Prostate gland (tissue), 2 donors: ENCODE results near the gene AKNA. TPM values are rescaled to one million over a fixed set of nuclear protein-coding genes. Genes with fewer than 3 reads are reported as not detected.
"Not testable (repeated sequence)": the region's sequence is repeated elsewhere in the genome, so short reads cannot be mapped to it uniquely, and the experiment has no call there.

ENCODE experiments used
- DNase-seq: peaks from one replicate; pipeline ENCODE4 v3.0.0-alpha.2; 2019; ENCODE audit warnings: low spot score
- H3K27ac ChIP-seq, 2 donors: fragments of 200-600 bp; sonication (generic); 2 replicates each; pipeline ENCODE4 v1.5.1; 2017 to 2019
- H3K27me3 ChIP-seq: fragments of 200-600 bp; sonication (generic); replicated peaks from 2 replicates; pipeline ENCODE4 v1.5.1; 2019; ENCODE audit not compliant: insufficient read depth
- H3K36me3 ChIP-seq, 2 donors: fragments of 200-600 bp; sonication (generic); 1 replicate in 1 of 2; 2 replicates in 1 of 2; pipeline versions ENCODE4 v1.5.1 to v1.8.1; 2017 to 2019
- H3K4me1 ChIP-seq: fragments of 200-600 bp; sonication (generic); replicated peaks from 2 replicates; pipeline ENCODE4 v1.5.1; 2019
- H3K4me3 ChIP-seq, 2 donors: fragments of 200-600 bp; sonication (generic); 2 replicates each; pipeline ENCODE4 v1.5.1; 2017 to 2019
- H3K9me3 ChIP-seq: fragments of 200-600 bp; sonication (generic); 2 replicates; pipeline ENCODE4 v1.5.1; 2017
- POLR2A ChIP-seq: fragments of 450-650 bp; IDR thresholded peaks from one replicate; pipeline ENCODE4 v1.6.1; 2016; ENCODE audit warnings: antibody characterized with exemption, mild to moderate bottlenecking
- POLR2AphosphoS5 ChIP-seq: sonication (generic); formaldehyde crosslinking; IDR thresholded peaks from one replicate; pipeline ENCODE4 v1.6.1; 2017; ENCODE audit warnings: antibody characterized with exemption
- WGBS: methylation state at CpG from one replicate; pipeline ENCODE4 v1.1.5; 2018; 5-methylcytosine and 5-hydroxymethylcytosine counted together
- intact Hi-C: fragments of 100-400 bp; cut with DNase I; formaldehyde crosslinking; loops from one replicate; pipeline ENCODE4 v1.14.2; 2022
- total RNA-seq, 2 donors: library from RNA; depleted of rRNA; stranded (reverse); fragments of >200 nt; gene quantifications; one replicate each; pipeline ENCODE4 v1.1.0, GENCODE V29; 2016
- TF ChIP-seq, protein P1 (sequence below), 4 experiments: fragments of 200-600 bp in 2 of 4; fragments of 450-650 bp in 2 of 4; sonication (generic) in 2 of 4; IDR thresholded peaks; 1 replicate in 3 of 4; 2 replicates in 1 of 4; pipeline ENCODE4 v1.5.1; 2016 to 2019; ENCODE audit warnings: antibody characterized with exemption in 4 of 4, mild to moderate bottlenecking in 2 of 4, moderate library complexity in 2 of 4

The AKNA gene
- total RNA-seq, 2 donors from 2014 or later, result 20.5 to 30.1 TPM

DNA sequence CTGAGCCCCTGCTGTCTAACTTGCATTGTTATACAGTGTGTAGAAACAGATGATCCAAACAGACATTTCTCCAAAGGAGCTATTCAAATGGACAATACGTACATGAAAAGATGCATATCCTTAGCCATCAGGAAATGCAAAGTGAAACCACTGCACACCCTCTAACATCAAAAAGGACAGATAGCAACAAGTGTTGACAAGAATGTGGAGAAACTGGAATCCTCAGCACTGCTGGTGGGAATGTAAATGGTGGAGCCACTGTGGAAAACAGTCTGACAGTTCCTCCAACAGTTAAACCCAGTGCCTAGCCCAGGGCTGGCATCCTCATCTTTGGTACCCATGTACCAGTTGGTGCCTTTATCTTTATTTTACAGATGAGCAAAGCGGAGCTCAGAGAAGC lies 49.6 kb downstream of the AKNA start:
- Histone ChIP-seq H3K9me3 (no peaks in the 10 kb centered on the region), H3K36me3 (peaks cover 4 to 18% of the 10 kb centered on the region in 2 donors), H3K27me3 (no peaks in the 10 kb centered on the region), H3K4me3 (no peak overlapping the region), H3K27ac (no peak overlapping the region), H3K4me1 (no peaks in the 10 kb centered on the region)
- intact Hi-C loops, result no loop called here
- TF ChIP-seq, protein P1, sequence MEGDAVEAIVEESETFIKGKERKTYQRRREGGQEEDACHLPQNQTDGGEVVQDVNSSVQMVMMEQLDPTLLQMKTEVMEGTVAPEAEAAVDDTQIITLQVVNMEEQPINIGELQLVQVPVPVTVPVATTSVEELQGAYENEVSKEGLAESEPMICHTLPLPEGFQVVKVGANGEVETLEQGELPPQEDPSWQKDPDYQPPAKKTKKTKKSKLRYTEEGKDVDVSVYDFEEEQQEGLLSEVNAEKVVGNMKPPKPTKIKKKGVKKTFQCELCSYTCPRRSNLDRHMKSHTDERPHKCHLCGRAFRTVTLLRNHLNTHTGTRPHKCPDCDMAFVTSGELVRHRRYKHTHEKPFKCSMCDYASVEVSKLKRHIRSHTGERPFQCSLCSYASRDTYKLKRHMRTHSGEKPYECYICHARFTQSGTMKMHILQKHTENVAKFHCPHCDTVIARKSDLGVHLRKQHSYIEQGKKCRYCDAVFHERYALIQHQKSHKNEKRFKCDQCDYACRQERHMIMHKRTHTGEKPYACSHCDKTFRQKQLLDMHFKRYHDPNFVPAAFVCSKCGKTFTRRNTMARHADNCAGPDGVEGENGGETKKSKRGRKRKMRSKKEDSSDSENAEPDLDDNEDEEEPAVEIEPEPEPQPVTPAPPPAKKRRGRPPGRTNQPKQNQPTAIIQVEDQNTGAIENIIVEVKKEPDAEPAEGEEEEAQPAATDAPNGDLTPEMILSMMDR (IDR thresholded peaks at IDR 0.05), result no peak
- no peak for TF ChIP-seq POLR2AphosphoS5
- TF ChIP-seq POLR2A, result no peak
- DNase-seq, result no peak
- WGBS, result 93% methylated on average over 2 of the region's 2 CpGs

DNA sequence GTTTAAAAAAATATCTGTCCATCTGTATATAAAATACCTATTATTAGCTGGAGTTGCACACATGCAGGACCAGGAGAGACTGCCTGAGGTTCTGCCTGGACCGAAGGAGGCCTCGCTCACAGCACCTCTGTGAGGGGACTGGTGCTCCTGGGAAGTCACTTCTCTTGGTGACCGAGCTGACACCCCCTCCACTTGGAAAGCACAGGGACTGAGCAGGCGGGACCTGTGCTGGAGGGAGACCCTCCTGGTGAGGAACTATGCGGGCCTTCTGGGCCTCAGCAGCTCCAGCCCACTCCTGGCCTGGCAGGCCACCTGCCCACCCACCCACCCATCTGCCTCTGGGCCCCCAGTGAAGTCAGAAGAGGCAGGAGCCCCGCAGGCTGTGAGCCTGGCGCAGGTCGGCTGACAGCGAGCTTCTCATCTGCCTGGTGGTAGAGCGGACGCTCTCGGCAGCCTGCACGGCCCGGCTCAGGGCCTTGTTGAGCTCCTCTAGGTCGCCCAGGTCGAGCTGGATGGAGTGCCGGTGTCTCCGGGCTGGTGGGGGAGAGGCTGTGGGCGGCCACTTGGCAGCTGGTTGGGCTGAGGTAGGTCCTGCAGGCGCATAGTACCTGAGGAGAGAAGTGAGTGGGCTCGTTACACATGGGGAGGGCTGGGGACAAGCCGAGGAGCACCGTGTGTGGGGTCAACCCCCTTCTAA lies 50.9 kb downstream of the AKNA start:
- TF ChIP-seq POLR2A (no peak), POLR2AphosphoS5 (no peak)
- TF ChIP-seq, protein P1 (IDR thresholded peaks at IDR 0.05), result no peak
- Histone ChIP-seq H3K9me3 (no peaks in the 10 kb centered on the region), H3K27ac (no peak overlapping the region), H3K4me1 (no peaks in the 10 kb centered on the region), H3K36me3 (peaks cover under 1 to 15% of the 10 kb centered on the region in 2 donors), H3K27me3 (no peaks in the 10 kb centered on the region), H3K4me3 (no peak overlapping the region)
- intact Hi-C loops, result no loop called here
- WGBS, result 83% methylated on average over 14 of the region's 23 CpGs
- DNase-seq, result no peak

DNA sequence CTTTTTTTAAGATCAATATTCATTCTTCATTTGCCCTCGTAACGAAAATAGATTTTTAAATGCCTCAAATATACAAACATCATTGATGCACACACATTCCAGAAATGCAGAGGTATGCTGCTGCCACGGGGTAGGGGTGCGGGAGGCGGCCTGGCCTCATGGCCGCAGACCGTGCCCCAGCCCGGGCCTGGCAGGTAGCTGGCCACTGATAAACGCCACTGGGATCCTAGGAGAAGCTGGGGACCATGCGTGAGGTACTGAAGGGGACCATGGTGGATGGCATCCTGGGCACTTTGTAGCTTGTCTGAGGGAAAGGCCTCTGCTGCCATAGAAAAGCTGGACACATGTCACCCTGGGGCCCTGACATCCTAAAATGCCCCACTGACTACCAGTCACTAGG lies 51.6 kb downstream of the AKNA start:
- WGBS, result 73% methylated on average over 10 of the region's 10 CpGs
- DNase-seq, result no peak
- Histone ChIP-seq H3K4me3 (no peak overlapping the region), H3K27ac (no peak overlapping the region), H3K36me3 (peaks cover 0 to 8% of the 10 kb centered on the region in 2 donors), H3K27me3 (no peaks in the 10 kb centered on the region), H3K4me1 (no peaks in the 10 kb centered on the region), H3K9me3 (no peaks in the 10 kb centered on the region)
- intact Hi-C loops, result no loop called here
- TF ChIP-seq POLR2A (no peak), POLR2AphosphoS5 (no peak)
- TF ChIP-seq, protein P1 (IDR thresholded peaks at IDR 0.05), result no peak

DNA sequence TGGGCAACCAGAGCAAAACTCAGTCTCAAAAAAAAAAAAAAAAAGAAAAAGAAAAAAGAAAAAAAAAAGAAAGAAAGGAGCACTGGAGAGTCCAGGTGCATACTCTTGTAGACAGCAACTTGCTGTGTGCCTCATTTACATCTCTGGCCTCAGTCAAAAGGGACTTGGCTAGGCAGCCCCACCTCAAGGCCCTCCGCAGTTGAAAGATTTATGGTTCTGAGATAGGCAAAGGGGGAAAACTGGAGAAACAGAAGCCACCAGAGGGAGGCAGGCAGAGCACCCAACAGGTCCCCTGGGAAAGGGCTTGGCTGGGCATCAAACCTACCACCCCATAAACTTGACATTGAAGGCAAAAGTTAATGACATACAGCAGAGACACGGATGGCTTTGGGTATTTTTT lies 52.0 kb downstream of the AKNA start:
- TF ChIP-seq POLR2A (no peak), POLR2AphosphoS5 (no peak)
- TF ChIP-seq, protein P1 (IDR thresholded peaks at IDR 0.05), result no peak
- no peaks in the 10 kb centered on the region for H3K27me3 ChIP-seq
- intact Hi-C loops, result no loop called here
- no peaks in the 10 kb centered on the region for H3K9me3 ChIP-seq
- DNase-seq, result no peak
- WGBS, result 42% methylated on average over 2 of the region's 2 CpGs
- H3K4me1 ChIP-seq, result no peaks in the 10 kb centered on the region
- H3K27ac ChIP-seq, result no peak overlapping the region
- peaks cover 0 to 4% of the 10 kb centered on the region in 2 donors for H3K36me3 ChIP-seq
- no peak overlapping the region for H3K4me3 ChIP-seq

DNA sequence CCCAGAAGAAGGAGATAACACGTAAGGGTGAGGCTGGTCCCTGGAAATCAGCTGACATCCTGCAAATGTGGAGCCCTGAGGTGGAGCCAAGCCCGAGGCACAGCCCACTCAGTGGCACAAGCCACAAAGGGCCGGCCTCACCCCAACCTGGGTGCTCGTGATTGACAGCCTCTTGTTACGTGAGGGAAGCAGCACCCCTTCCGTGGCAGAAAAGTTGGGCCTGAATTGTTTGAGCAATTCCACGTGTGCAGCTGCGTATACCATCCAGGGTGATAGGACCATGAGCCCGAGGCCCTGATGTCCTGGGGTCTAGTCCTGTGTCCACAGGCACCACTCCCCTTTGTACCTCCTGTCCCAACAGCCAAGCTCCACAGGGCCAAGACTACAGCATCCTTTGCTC lies 53.3 kb downstream of the AKNA start:
- 80% methylated on average over 8 of the region's 9 CpGs for WGBS
- Histone ChIP-seq H3K4me1 (no peaks in the 10 kb centered on the region), H3K4me3 (no peak overlapping the region), H3K9me3 (no peaks in the 10 kb centered on the region), H3K27ac (no peak overlapping the region), H3K27me3 (no peaks in the 10 kb centered on the region), H3K36me3 (no peaks in the 10 kb centered on the region)
- intact Hi-C loops, result no loop called here
- DNase-seq, result no peak
- no peak for TF ChIP-seq POLR2A
- no peak for TF ChIP-seq POLR2AphosphoS5
- TF ChIP-seq, protein P1 (IDR thresholded peaks at IDR 0.05), result no peak

DNA sequence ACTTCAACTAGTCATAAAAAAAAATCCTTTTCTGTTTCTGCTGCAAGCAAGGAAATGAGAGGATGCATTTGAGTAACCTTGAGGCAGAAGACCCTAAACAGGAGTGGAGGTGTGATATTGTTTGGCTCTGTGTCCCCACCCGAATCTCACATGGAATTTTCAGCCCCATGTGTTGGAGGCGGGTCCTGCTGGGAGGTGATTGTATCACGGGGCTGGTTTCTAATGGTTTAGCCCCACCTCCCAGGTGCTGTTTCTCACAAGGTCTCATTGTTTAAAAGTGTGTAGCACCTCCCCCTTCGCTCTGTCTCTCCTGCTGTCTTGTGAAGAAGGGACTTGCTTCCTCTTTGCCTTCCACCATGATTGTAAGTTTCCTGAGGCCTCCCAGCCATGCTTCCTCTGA lies 54.1 kb downstream of the AKNA start:
- 78% methylated on average over 2 of the region's 4 CpGs for WGBS
- H3K36me3 ChIP-seq, DNase-seq, H3K27me3 ChIP-seq, H3K9me3 ChIP-seq, H3K4me1 ChIP-seq, intact Hi-C loops, H3K27ac ChIP-seq, H3K4me3 ChIP-seq: not testable (repeated sequence)

DNA sequence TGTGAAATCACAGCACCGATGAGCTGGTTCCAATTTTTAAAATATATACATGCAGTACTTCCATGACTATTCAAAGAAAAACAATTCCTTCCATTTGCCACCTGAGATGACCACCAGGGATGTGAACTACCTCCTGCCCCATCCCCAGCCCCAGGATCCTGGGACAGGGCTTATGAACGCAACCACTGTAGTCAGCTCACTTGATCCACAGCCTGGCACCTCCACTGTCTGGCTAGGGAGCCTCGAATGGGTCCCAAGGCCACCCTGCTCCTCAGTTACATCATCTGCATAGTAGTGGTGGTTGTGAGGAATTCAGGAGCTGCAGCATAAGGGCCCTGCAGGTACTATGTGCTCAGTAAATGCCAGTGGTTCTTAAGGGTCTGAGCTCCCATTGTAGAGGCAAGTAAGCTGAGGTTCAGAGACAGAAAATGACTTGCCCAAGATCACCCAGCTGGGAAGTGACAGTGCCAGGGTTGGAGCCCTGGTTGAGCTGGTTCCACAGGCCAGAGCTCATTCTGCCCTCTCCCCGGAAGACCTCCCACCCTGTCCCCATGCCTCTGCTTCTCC lies 55.2 kb downstream of the AKNA start:
- H3K36me3 ChIP-seq, DNase-seq, intact Hi-C loops, H3K9me3 ChIP-seq, H3K27me3 ChIP-seq, H3K4me3 ChIP-seq, H3K4me1 ChIP-seq, H3K27ac ChIP-seq: not testable (repeated sequence)
- 73% methylated on average over 4 of the region's 4 CpGs for WGBS
